Measurements from ENCODE around the gene AMT. TPM values are rescaled to one million over a fixed set of nuclear protein-coding genes. Genes with fewer than 3 reads are reported as not detected.
A peak's percentile ranks its signal among the peaks of the same experiment; 100 is the strongest.

Gene AMT
- total and polyA plus RNA-seq, 2 of the 13 experiments (the other 11 are each of a cell fraction or from before 2014, with no cell fraction given) = 35.3 to 59.0 TPM

DNA sequence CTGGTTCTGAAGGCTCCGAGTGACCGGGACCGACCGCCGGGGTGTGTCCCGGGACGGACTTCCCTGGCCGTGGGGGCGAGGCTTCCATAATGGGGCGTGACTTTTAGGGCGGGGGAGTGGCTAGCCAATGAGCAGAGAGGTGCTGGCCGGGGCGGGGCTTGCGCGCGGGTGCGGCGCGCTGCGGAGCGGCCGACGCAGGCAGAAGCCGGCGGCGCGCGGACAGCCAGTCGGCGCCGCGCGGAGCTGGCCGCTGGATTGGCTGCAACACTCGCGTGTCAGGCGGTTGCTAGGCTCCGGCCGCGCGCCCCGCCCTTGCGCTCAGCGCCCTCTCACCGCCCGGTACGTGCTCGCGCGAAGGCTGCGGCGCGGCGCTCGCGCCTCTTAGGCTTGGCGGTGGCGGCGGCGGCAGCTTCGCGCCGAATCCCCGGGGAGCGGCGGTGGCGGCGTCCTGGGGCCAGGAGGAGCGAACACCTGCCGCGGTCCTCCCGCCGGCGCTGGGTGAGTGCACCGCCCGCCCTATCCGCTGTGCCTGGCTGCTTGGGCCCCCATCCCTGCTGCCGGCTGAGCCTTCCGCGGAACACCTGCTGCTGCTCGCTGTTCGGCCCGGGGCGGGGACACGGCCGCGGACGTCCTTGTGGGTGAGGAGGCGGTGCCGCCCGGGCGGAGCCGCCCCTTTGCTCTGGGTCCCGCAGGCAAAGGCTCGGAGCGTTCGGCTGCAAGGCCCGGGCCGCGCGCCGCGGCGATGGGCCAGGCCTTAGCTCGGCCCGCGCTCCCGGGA is 47.9 kb upstream of the AMT start, which contains the start of gene DAG1 (continued):
- peak; percentile 63; the same call in 1 of the 2 replicates for TF ChIP-seq CSRNP1 (CRISPR knock-in tag; IDR thresholded peaks at IDR 0.05)
- TF ChIP-seq ZNF556 (CRISPR knock-in tag; IDR thresholded peaks at IDR 0.05; ENCODE audit: borderline replicate concordance) = 0 out of 2 replicates have a peak, but pooled peaks have one; percentile 34
- TF ChIP-seq ZMYM4 (CRISPR knock-in tag; IDR thresholded peaks at IDR 0.05) = peak; percentile 58; the same call in 1 of the 2 replicates
- TF ChIP-seq HINFP (CRISPR knock-in tag; IDR thresholded peaks at IDR 0.05; ENCODE audit: low read depth) = 0 out of 2 replicates have a peak, but pooled peaks have one; percentile 80
- TF ChIP-seq KLF6 (CRISPR knock-in tag; IDR thresholded peaks at IDR 0.05) = 0 out of 2 replicates have a peak, but pooled peaks have one; percentile 43
- peak; percentile 69 for TF ChIP-seq RXRA (CRISPR knock-in tag; IDR thresholded peaks at IDR 0.05)
- TF ChIP-seq EEA1 (CRISPR knock-in tag; IDR thresholded peaks at IDR 0.05; ENCODE audit: borderline replicate concordance) = 0 out of 2 replicates have a peak, but pooled peaks have one; percentile 28
- TF ChIP-seq, protein P1, sequence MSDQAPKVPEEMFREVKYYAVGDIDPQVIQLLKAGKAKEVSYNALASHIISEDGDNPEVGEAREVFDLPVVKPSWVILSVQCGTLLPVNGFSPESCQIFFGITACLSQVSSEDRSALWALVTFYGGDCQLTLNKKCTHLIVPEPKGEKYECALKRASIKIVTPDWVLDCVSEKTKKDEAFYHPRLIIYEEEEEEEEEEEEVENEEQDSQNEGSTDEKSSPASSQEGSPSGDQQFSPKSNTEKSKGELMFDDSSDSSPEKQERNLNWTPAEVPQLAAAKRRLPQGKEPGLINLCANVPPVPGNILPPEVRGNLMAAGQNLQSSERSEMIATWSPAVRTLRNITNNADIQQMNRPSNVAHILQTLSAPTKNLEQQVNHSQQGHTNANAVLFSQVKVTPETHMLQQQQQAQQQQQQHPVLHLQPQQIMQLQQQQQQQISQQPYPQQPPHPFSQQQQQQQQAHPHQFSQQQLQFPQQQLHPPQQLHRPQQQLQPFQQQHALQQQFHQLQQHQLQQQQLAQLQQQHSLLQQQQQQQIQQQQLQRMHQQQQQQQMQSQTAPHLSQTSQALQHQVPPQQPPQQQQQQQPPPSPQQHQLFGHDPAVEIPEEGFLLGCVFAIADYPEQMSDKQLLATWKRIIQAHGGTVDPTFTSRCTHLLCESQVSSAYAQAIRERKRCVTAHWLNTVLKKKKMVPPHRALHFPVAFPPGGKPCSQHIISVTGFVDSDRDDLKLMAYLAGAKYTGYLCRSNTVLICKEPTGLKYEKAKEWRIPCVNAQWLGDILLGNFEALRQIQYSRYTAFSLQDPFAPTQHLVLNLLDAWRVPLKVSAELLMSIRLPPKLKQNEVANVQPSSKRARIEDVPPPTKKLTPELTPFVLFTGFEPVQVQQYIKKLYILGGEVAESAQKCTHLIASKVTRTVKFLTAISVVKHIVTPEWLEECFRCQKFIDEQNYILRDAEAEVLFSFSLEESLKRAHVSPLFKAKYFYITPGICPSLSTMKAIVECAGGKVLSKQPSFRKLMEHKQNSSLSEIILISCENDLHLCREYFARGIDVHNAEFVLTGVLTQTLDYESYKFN (CRISPR knock-in tag; conservative IDR thresholded peaks at IDR 0.05) = no peak
- TF ChIP-seq, protein P2, sequence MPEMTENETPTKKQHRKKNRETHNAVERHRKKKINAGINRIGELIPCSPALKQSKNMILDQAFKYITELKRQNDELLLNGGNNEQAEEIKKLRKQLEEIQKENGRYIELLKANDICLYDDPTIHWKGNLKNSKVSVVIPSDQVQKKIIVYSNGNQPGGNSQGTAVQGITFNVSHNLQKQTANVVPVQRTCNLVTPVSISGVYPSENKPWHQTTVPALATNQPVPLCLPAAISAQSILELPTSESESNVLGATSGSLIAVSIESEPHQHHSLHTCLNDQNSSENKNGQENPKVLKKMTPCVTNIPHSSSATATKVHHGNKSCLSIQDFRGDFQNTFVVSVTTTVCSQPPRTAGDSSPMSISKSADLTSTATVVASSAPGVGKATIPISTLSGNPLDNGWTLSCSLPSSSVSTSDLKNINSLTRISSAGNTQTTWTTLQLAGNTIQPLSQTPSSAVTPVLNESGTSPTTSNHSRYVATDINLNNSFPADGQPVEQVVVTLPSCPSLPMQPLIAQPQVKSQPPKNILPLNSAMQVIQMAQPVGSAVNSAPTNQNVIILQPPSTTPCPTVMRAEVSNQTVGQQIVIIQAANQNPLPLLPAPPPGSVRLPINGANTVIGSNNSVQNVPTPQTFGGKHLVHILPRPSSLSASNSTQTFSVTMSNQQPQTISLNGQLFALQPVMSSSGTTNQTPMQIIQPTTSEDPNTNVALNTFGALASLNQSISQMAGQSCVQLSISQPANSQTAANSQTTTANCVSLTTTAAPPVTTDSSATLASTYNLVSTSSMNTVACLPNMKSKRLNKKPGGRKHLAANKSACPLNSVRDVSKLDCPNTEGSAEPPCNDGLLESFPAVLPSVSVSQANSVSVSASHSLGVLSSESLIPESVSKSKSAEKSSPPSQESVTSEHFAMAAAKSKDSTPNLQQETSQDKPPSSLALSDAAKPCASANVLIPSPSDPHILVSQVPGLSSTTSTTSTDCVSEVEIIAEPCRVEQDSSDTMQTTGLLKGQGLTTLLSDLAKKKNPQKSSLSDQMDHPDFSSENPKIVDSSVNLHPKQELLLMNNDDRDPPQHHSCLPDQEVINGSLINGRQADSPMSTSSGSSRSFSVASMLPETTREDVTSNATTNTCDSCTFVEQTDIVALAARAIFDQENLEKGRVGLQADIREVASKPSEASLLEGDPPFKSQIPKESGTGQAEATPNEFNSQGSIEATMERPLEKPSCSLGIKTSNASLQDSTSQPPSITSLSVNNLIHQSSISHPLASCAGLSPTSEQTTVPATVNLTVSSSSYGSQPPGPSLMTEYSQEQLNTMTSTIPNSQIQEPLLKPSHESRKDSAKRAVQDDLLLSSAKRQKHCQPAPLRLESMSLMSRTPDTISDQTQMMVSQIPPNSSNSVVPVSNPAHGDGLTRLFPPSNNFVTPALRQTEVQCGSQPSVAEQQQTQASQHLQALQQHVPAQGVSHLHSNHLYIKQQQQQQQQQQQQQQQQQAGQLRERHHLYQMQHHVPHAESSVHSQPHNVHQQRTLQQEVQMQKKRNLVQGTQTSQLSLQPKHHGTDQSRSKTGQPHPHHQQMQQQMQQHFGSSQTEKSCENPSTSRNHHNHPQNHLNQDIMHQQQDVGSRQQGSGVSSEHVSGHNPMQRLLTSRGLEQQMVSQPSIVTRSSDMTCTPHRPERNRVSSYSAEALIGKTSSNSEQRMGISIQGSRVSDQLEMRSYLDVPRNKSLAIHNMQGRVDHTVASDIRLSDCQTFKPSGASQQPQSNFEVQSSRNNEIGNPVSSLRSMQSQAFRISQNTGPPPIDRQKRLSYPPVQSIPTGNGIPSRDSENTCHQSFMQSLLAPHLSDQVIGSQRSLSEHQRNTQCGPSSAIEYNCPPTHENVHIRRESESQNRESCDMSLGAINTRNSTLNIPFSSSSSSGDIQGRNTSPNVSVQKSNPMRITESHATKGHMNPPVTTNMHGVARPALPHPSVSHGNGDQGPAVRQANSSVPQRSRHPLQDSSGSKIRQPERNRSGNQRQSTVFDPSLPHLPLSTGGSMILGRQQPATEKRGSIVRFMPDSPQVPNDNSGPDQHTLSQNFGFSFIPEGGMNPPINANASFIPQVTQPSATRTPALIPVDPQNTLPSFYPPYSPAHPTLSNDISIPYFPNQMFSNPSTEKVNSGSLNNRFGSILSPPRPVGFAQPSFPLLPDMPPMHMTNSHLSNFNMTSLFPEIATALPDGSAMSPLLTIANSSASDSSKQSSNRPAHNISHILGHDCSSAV (CRISPR knock-in tag; IDR thresholded peaks at IDR 0.05; ENCODE audit: borderline replicate concordance) = 0 out of 2 replicates have a peak, but pooled peaks have one; percentile 38
- no peak for TF ChIP-seq CCAR2 (optimal IDR thresholded peaks at IDR 0.05; ENCODE audit: low read depth, low read length)
- TF ChIP-seq CBX5 (CRISPR knock-in tag; IDR thresholded peaks at IDR 0.05; ENCODE audit: borderline replicate concordance) = no peak; the same call in 1 of the 2 replicates
- 0 out of 2 replicates have a peak, but pooled peaks have one; percentile 55 for TF ChIP-seq JUND (CRISPR knock-in tag; IDR thresholded peaks at IDR 0.05)

Measured in HepG2 (cell line).